Stimulated activated memory B cell treated with anti-CD40 and anti-IgM and Interleukin-4, amounts not matched to agents 10 μg/mL and 1 μg/mL and 100 μg/mL, for 72 hours (primary cell): Measurements from ENCODE around the gene C1QTNF6.
A peak's percentile ranks its signal among the peaks of the same experiment; 100 is the strongest.

ENCODE experiments used
- ATAC-seq: fragments of 150-1000 bp; cut with Tn5 transposase; 2 replicates; pipeline ENCODE4 v1.10.0; 2021
- H3K27ac Mint-ChIP-seq: one replicate; pipeline ENCODE4 v1.8.0; 2022; ENCODE audit warnings: mild to moderate bottlenecking, mixed read lengths
- H3K27me3 Mint-ChIP-seq: one replicate; pipeline ENCODE4 v1.8.0; 2022; ENCODE audit warnings: mixed read lengths
- H3K36me3 Mint-ChIP-seq: one replicate; pipeline ENCODE4 v1.8.0; 2022; ENCODE audit warnings: mixed read lengths
- H3K4me1 Mint-ChIP-seq: one replicate; pipeline ENCODE4 v1.8.0; 2022; ENCODE audit warnings: mixed read lengths
- H3K4me3 Mint-ChIP-seq: one replicate; pipeline ENCODE4 v1.8.0; 2022; ENCODE audit warnings: mild to moderate bottlenecking, moderate library complexity, mixed read lengths
- H3K9me3 Mint-ChIP-seq: one replicate; pipeline ENCODE4 v1.8.0; 2022; ENCODE audit warnings: mixed read lengths

C1QTNF6 gene

DNA sequence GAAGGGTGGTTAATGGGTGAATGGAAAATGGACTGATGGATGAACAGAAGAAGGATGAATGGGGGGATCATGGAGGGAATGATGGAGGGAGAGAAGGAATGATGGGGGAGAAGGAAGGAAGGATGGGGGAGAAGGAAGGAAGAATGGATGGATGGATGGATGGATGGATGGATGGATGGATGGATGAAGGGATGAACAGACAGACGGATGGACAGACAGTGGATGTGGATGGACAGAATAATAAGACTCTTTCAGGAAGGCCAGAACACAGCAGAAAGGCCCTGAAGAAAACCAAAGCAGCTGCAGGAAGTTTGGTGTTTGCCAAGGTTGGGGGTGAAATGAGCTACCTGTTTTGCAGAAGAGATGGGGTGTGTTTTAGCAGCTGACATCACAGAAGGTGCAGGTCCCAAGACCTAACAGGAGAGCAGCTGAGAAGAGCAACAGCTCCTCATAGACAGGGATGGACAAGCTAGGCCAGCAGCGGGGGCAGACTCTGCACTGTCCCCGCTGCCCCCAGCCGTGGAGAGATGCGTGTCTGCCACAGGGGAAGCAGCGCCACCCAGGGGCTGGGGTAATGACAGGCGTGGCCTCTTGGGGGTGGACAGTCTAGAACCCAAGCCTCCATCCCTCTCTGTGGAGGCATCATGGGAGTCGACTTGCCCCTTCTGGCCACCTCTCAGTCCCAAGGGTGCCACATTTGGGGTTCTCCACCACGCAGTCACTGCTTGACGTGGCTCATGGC, 17.9 kb downstream of the C1QTNF6 start:
- peaks cover 18% of the 10 kb centered on the region for H3K4me1 Mint-ChIP-seq
- H3K27ac Mint-ChIP-seq: no peak overlapping the region
- H3K9me3 Mint-ChIP-seq: no peaks in the 10 kb centered on the region
- H3K4me3 Mint-ChIP-seq: no peak overlapping the region
- H3K27me3 Mint-ChIP-seq: peaks cover 9% of the 10 kb centered on the region
- H3K36me3 Mint-ChIP-seq: no peaks in the 10 kb centered on the region
- no peak for ATAC-seq

DNA sequence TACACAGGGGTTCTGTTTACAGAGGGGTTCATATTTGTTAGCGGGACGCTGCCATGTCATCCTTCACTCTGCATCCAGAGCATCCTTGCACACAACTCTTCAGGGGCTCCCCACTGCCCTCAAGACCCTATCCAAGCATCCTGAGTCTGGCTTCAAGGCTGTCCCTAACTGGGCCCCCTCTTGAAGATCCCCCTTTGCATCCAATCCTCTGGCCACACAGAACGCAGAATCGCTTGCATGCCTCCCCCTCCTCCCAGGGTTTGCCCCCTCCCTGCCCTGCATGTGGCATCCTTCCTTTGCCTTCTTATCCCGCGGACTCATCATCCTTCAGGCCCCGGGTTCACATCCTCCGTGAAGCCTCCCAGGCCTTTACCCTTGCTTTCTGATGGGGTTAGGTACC, 18.6 kb downstream of the C1QTNF6 start:
- Mint-ChIP-seq H3K4me3 (no peak overlapping the region), H3K36me3 (no peaks in the 10 kb centered on the region), H3K27ac (no peak overlapping the region), H3K9me3 (no peaks in the 10 kb centered on the region), H3K27me3 (peaks cover 2% of the 10 kb centered on the region), H3K4me1 (peaks cover 24% of the 10 kb centered on the region)
- ATAC-seq: no peak

DNA sequence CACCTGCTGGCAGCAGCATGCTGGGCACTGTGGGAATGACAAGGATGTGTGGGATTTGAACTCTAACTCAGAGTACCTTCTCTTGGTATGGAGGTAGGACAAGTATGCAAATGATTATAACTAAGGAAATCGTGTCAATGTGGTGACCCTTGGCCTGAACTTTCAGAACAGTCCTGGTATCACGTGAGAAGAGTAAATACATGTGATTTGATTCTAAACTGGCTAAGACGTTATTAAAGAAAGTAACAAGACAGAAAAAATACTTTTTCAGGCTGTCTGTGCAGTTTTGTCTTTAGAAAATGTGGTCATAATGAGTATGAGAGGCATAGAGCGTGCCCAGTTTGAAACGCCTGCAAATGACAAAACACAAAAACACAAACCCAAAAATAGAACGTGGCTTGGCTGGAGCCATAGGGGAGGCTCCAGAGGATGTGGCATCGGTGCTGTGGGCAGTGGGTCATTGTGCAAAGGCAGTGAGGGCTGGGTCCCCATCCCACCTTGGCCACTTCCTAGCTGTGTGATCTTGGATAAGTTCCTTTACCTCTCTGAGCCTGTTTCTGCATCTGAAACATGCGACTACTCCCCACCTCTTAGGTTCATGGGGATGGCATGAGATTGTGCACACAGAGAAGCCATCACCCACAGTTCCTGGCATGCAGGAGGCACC, 19.9 kb downstream of the C1QTNF6 start:
- ATAC-seq: no peak
- Mint-ChIP-seq H3K4me1 (peaks cover 37% of the 10 kb centered on the region), H3K27ac (peak overlapping the region; percentile 10), H3K4me3 (no peak overlapping the region), H3K9me3 (no peaks in the 10 kb centered on the region), H3K27me3 (no peaks in the 10 kb centered on the region), H3K36me3 (no peaks in the 10 kb centered on the region)

DNA sequence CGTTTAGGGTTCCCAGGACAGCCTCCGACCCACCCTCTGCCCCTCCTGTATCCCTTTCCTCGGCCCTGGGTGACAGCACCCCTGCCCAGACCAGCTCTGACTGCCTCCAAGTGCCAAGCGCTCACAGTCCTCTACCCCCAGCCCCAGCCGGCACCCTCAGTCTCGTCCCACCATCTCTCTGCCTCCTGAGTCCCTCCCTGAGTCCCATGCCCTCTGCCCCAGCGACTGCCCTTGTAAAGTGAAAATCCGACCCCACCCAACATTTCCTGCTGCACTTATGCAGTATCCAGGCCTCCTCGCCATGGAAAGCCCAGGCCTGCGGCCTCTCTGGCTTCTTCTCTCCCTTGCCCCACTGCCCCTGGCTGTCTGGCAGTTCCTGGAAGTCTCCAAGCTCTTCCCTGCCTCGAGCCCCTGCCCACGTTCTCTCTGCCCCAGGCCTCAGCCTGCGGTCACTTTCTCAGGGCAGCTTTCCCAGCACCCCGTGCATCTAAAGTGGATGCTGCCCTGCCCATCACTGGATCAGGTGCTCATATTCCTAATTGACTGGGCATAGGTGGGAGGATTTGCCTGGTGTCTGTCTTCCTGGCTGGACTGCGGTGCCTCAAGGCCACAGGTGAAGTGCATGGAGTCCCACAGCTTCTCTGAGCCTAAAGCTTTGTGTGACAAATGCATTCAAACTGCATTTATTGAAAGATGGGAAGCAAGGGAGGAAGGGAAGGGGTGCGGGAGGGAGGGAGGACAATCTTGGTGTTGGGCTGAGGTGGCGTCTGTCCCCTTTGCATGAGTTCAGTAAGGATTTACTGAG, 20.7 kb downstream of the C1QTNF6 start:
- Mint-ChIP-seq H3K27me3 (no peaks in the 10 kb centered on the region), H3K36me3 (no peaks in the 10 kb centered on the region), H3K4me1 (peaks cover 44% of the 10 kb centered on the region), H3K4me3 (no peak overlapping the region), H3K9me3 (no peaks in the 10 kb centered on the region), H3K27ac (peak overlapping the region; percentile 10)
- no peak for ATAC-seq

DNA sequence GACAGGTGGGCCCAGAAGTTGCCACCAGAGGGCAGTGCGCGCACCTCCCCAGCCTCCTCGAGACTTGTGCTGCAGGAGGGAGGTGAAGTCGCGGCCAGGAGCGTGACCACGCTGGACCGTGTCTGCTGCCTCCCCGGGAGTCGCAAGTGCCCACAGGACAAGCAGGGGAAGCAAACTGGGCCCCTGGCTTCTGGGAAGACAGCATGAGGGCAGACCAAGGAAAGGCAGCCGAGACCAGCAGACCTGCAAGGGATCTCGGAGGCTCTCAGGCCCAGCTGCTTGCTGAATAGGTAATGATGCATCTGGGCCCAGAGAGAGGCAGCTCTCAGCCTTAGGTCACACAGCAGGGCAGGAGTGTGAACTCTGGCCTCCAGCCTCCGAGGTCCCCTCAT, 21.4 kb downstream of the C1QTNF6 start:
- Mint-ChIP-seq H3K27me3 (no peaks in the 10 kb centered on the region), H3K36me3 (no peaks in the 10 kb centered on the region), H3K27ac (peak overlapping the region; percentile 56), H3K4me1 (peaks cover 51% of the 10 kb centered on the region), H3K4me3 (peak overlapping the region; percentile 64), H3K9me3 (no peaks in the 10 kb centered on the region)
- peak; percentile 46 for ATAC-seq

DNA sequence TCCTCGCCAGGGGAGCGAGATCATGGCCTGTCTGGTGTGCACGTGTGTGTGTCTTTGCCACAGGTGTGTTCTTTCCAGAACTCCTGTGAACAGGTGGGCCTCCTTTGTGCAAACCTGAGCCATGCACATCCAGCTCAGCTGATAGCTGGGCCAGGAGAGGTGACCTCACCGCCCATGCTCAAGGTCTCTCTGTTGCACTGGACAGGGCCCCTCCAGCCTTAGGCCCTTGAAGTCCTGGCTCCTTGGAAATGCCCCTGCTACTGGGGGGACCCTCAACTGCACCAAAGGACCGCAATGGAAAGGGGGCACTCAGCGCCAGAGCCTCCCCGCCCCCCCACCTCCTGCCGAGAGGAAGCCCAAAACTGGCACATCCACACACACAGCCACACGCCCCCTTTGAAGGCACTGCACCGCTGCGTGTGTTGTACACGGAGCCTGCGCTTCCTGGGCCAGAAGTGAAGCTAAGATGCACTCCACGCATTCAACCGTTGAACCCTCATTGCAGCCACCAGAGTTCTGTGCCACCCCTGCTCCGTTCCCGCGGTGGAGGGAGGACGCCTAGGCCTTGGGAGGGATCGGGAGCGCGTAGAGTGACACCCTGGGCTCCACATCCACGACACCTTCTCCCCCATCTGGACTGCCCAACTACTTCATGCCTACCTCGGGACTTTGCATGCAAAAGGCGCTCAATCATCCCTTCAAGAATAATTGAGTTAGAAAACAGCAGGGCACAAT, 21.9 kb downstream of the C1QTNF6 start:
- no peaks in the 10 kb centered on the region for H3K9me3 Mint-ChIP-seq
- ATAC-seq: no peak
- H3K27ac Mint-ChIP-seq: peak overlapping the region; percentile 56
- peaks cover 52% of the 10 kb centered on the region for H3K4me1 Mint-ChIP-seq
- H3K27me3 Mint-ChIP-seq: no peaks in the 10 kb centered on the region
- no peaks in the 10 kb centered on the region for H3K36me3 Mint-ChIP-seq
- H3K4me3 Mint-ChIP-seq: peak overlapping the region; percentile 64

DNA sequence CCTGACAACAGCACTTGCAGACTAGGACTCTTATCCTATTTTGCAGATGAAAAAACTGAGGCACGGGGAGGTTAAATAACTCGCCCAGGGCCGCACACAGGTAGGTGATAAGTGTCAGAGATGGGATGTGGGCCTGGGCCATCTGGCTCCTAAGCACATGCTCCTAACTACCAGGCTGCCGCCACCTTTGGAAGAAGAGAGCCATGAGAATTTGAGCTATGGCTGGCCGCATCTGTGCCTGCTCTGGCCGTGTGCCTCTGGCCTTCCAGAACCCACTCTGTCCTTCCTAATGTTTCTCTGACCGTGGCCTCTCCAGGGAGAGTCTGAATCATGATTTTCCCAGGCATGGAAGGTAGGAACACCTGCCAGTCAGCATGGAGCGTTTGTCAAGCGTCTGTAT, 23.0 kb downstream of the C1QTNF6 start:
- H3K27ac Mint-ChIP-seq: peak overlapping the region; percentile 93
- no peak for ATAC-seq
- H3K36me3 Mint-ChIP-seq: no peaks in the 10 kb centered on the region
- H3K4me1 Mint-ChIP-seq: peaks cover 52% of the 10 kb centered on the region
- no peaks in the 10 kb centered on the region for H3K9me3 Mint-ChIP-seq
- H3K27me3 Mint-ChIP-seq: no peaks in the 10 kb centered on the region
- H3K4me3 Mint-ChIP-seq: no peak overlapping the region

DNA sequence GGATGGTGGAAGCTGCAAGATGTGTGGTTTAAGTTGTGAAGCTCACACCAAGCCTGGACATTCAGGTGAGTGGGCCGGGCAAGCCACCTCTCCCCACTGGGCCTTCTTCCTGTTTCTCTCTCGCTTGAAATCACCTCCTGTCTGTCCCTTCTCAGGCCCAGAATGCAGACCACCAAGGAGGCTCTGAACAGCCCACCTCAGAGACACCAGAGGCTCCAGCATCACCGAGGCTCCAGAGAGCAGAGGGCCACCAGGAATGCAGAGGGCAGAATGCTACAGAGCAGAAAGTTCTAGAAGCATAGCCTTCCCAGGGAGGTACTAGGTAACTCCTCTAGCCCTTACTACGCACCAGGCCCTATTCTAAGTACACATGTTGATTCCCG, 23.6 kb downstream of the C1QTNF6 start:
- no peak for ATAC-seq
- Mint-ChIP-seq H3K4me1 (peaks cover 52% of the 10 kb centered on the region), H3K4me3 (no peak overlapping the region), H3K9me3 (no peaks in the 10 kb centered on the region), H3K27ac (peak overlapping the region; percentile 93), H3K36me3 (no peaks in the 10 kb centered on the region), H3K27me3 (no peaks in the 10 kb centered on the region)

DNA sequence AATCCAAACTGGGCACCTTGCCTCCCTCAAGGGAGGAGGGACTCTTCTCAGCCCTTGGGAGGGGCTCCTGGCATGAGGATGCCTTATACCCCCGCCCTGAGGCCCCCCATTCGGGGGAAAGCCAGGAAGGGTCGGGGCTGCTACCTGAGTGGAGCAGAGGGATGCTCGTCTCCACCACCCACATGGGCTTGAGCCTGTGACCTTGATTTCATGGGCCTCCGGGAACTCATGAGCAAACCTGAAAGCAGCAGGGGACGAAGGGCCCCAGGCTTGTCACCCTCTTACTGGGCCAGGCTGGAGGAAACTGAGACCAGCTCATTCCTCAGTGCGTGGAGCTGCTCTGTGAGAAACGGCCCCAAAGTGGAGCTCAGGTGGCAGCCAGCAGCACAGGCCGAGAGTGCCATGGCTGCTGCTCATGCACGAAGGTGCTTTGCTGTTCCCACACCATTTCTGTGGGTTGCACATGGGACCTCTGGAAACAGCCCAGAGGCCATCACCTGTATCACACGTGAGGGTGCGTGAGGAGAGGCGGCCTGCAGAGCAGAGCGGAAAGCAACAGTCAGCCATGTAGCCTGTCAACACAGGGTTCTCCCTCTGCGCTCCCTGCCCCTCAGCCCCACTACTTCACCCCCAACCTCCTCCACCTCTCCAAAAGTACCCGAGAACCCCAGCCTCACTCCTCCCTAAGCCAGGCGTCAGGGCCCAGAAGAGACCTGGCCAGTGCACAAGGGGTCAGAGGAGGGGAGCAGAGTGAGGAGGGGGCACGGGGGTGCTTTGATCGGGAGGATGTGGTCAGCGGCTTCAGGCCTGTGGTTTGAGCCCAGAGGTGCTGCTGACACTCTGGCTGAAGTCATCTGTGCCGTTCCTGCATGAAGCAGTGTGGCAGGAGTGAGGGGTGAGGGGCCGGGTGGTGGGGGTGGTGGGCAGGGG, 24.2 kb downstream of the C1QTNF6 start:
- Mint-ChIP-seq H3K27me3 (no peaks in the 10 kb centered on the region), H3K9me3 (no peaks in the 10 kb centered on the region), H3K27ac (peak overlapping the region; percentile 93), H3K4me3 (peak overlapping the region; percentile 22), H3K36me3 (no peaks in the 10 kb centered on the region), H3K4me1 (peaks cover 52% of the 10 kb centered on the region)
- peak; percentile 65 for ATAC-seq

DNA sequence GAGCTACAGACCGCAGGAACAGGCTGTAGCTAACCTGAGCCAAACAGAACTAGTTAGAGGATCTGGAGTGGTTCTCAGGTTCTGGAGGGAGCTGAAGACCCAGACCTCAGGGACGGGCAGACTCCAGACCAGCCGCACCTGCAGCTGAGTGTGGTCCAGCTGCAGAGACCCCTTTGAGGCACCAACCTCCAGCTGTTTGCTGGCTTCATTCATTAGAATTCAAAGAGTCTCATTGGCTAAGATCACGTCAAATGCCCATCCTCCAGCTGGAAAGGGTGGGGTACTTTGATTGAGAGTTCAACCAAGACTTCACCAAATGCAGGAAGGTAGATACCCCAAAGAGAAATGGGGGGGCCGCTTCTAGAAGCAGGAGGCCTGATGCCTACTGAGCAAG, 25.0 kb downstream of the C1QTNF6 start:
- Mint-ChIP-seq H3K36me3 (no peaks in the 10 kb centered on the region), H3K4me1 (peaks cover 57% of the 10 kb centered on the region), H3K9me3 (no peaks in the 10 kb centered on the region), H3K27ac (peak overlapping the region; percentile 93), H3K27me3 (no peaks in the 10 kb centered on the region), H3K4me3 (peak overlapping the region; percentile 43)
- no peak for ATAC-seq

DNA sequence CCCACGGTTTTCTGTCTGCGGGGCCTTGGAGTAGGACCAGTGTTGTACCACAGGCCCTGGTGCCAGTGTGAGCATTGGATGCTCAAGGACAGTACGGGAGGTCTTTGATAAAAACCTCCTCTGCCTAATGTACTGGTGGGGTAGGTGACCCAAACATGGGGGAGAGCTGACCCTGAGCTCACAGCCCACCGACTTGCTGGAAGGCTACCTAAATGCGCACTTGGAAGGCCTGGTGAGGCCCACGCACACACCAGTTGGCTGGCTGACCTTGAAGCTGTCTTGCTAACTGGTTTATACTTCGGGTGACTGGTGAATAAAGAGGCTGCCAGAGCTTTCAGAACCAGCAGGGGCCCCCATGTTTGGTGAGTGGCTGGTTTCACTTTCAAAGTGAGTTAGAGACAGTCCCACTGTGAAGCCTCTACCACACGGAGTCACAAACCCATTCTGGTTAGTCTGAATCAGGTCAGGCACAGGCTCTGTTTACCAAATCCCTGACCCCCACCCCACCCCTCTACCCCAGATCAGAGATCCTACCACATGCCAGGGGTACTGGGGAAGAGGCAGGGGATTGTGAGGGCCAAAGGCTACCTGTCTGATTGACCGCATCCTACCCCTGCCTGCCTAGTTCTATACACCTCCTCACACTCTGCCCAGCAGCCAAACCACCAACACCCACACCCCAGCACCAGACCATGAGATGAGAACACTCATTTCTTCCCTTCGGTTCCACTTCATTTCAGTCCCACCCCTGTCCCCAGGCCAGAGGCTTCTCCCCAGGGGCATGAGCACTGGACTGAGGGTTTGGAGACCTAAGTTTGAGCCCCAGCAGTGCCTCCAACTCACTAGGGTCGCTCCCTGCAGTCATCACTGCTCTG, 25.6 kb downstream of the C1QTNF6 start:
- peak; percentile 89 for ATAC-seq

DNA sequence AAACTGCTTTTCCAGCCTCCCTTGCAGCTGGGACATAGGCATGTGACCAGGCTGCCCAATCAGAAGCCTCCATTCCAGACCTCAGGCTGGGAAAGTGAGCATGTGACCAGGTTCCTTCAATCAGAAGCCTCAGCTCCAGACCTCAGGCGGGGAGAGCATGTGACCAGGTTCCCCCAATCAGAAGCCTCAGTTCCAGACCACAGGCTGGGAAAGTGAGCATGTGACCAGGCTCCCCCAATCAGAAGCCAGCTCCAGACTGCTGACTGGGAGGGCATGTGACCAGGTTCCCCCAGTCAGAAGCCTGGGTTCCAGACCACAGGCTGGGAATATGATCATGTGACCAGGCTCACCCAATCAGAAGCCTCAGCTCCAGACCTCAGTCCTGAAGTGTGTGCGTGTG, 26.6 kb downstream of the C1QTNF6 start:
- Mint-ChIP-seq H3K9me3 (no peaks in the 10 kb centered on the region), H3K4me1 (peaks cover 47% of the 10 kb centered on the region), H3K27me3 (peaks cover 10% of the 10 kb centered on the region), H3K36me3 (no peaks in the 10 kb centered on the region), H3K4me3 (no peak overlapping the region), H3K27ac (peak overlapping the region; percentile 93)
- ATAC-seq: no peak

More for the DNA sequence above, 25.6 kb downstream of the C1QTNF6 start:
- H3K36me3 Mint-ChIP-seq: no peaks in the 10 kb centered on the region
- peak overlapping the region; percentile 43 for H3K4me3 Mint-ChIP-seq
- H3K9me3 Mint-ChIP-seq: no peaks in the 10 kb centered on the region
- H3K27me3 Mint-ChIP-seq: peaks cover 3% of the 10 kb centered on the region
- H3K4me1 Mint-ChIP-seq: peaks cover 52% of the 10 kb centered on the region
- H3K27ac Mint-ChIP-seq: peak overlapping the region; percentile 93

DNA sequence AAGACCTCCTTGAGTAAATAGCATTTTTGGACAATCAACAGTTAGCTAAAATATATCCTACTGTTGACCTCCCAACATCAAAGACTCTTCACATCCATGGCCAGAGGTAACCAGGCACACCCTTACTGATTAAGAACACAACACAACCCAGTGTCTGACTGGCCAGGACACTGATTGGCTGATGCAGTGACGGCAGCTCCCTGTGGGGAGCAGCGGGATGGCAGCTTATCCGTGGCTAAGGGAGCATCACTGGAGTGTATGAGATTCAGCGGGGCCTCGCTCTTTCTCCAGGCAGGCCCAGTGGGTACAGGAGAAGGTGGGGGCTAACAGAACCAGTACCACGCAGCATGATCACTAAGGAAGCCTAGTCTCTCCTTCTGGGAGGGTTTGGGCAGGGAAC, 28.0 kb downstream of the C1QTNF6 start:
- Mint-ChIP-seq H3K36me3 (no peaks in the 10 kb centered on the region), H3K9me3 (no peaks in the 10 kb centered on the region), H3K4me3 (no peak overlapping the region), H3K4me1 (peaks cover 59% of the 10 kb centered on the region), H3K27ac (no peak overlapping the region), H3K27me3 (peaks cover 15% of the 10 kb centered on the region)
- no peak for ATAC-seq
